Measurements from ENCODE around the gene ARPC3. TPM values are rescaled to one million over a fixed set of nuclear protein-coding genes. Genes with fewer than 3 reads are reported as not detected.

The ARPC3 gene
- total and polyA plus RNA-seq, 10 of the 15 experiments (the other 5 are each of a cell fraction or from before 2014, with no cell fraction given): 81.6 to 890 (median 564) TPM

DNA sequence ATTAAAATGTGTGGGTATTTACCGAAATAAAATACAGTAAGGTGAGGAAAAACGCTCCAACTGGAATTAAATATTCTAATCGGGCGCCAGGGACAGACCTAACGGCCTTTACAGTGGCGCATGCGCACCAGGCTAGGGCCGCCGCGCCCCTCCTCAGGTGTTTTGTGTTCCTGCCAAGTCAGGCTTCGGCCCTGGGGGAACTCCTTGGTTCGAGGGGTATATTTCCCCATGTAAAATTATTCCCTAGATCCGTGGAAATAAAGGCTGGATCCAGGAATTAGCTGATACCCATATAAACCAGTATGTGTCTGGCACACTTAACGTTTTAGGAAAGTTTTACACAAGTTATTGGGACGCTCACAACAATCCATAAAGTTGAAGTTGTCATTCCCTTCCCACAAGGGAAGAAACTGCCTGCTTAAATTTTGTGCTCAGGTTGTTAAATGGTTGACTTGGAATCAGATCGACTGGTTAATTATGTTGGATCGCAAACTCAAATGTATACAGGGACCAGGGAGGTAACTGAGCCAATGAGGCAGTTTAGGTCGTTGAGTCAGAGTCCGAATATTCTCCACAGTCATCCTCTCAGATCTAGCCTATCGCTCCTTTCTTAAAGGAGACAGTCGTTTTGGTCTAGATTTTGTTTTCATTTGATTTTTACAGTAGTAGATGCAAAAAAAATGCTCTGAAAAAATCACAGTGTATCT is 46.0 kb downstream of the ARPC3 start (continued):
- TF ChIP-seq LARP7 (IDR thresholded peaks at IDR 0.05): 0 out of 2 replicates have a peak, but pooled peaks have one; percentile 16
- TF ChIP-seq, protein P1, sequence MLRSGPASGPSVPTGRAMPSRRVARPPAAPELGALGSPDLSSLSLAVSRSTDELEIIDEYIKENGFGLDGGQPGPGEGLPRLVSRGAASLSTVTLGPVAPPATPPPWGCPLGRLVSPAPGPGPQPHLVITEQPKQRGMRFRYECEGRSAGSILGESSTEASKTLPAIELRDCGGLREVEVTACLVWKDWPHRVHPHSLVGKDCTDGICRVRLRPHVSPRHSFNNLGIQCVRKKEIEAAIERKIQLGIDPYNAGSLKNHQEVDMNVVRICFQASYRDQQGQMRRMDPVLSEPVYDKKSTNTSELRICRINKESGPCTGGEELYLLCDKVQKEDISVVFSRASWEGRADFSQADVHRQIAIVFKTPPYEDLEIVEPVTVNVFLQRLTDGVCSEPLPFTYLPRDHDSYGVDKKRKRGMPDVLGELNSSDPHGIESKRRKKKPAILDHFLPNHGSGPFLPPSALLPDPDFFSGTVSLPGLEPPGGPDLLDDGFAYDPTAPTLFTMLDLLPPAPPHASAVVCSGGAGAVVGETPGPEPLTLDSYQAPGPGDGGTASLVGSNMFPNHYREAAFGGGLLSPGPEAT (IDR thresholded peaks at IDR 0.05; ENCODE audit: low read depth): 0 out of 2 replicates have a peak, but pooled peaks have one; percentile 15
- no peak for TF ChIP-seq ZZZ3 (IDR thresholded peaks at IDR 0.05; ENCODE audit: control insufficient read depth, insufficient read length, low read depth)
- TF ChIP-seq MTA3 (IDR thresholded peaks at IDR 0.05; ENCODE audit: borderline replicate concordance, low read length): 0 out of 2 replicates have a peak, but pooled peaks have one; percentile 17
- TF ChIP-seq, protein P2, sequence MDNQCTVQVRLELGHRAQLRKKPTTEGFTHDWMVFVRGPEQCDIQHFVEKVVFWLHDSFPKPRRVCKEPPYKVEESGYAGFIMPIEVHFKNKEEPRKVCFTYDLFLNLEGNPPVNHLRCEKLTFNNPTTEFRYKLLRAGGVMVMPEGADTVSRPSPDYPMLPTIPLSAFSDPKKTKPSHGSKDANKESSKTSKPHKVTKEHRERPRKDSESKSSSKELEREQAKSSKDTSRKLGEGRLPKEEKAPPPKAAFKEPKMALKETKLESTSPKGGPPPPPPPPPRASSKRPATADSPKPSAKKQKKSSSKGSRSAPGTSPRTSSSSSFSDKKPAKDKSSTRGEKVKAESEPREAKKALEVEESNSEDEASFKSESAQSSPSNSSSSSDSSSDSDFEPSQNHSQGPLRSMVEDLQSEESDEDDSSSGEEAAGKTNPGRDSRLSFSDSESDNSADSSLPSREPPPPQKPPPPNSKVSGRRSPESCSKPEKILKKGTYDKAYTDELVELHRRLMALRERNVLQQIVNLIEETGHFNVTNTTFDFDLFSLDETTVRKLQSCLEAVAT (IDR thresholded peaks at IDR 0.05): peak; percentile 95
- peak; percentile 41; the same call in 1 of the 2 replicates for TF ChIP-seq TAF1 (IDR thresholded peaks at IDR 0.05; ENCODE audit: borderline replicate concordance, low read depth, low read length)
- TF ChIP-seq GABPA (IDR thresholded peaks at IDR 0.05; ENCODE audit: low read depth): no peak

All from GM12878 (cell line).